ENCODE results near the gene SLC66A3.

SLC66A3 gene

DNA sequence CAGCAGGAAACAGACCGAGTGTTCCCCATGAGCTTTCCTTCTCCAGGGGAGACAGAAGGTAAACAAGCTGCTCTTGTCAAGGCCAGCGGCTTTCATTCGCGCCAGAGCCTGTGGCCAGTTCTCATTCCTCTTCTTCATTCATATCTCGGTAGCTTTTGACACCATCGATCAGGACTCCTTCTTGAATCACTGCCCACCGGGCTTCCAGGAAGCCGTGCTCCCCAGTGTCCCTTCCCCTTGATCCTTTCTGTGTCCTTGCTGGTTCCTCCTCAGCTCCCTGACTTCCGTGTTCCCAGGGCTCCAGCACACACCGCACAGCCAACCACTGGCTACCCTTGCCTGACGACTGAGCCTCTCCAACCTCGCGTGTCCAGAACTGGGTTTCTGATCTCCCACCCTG is 14.1 kb downstream of the SLC66A3 start:
- Histone ChIP-seq H3K4me3 (ENCODE audit: low read depth in 1 of 2, low read length in 2 of 2) (no peak overlapping the region), H3K36me3 (ENCODE audit: insufficient read depth, low read length) (no peaks in the 10 kb centered on the region), H3K9me3 (ENCODE audit: low read length) (no peaks in the 10 kb centered on the region), H3K9ac (ENCODE audit: low read length) (no peak overlapping the region), H3K27ac (ENCODE audit: low read depth, low read length) (no peak overlapping the region), H3K4me1 (ENCODE audit: insufficient read depth, low read length) (no peaks in the 10 kb centered on the region), H3K27me3 (ENCODE audit: control insufficient read depth in 1 of 2, insufficient read depth in 2 of 2, low read length in 2 of 2) (no peaks in the 10 kb centered on the region)

DNA sequence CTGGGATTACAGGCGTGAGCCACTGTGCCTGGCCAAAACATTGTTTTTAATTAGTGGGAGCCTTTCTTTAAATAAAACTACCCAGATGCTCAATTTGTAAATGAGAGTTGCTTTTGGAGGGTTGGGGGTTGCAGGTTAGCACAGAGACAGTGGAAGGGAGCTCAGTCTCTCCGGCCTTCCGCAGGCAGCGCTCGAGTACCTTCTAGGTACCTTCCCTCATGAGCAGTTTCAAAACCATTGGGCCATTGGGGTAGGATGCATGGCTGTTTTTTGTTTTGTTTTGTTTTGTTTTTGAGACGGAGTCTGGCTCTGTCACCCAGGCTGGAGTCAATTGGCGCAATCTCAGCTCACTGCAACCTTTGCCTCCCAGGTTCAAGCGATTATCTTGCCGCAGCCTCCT is 19.0 kb downstream of the SLC66A3 start:
- Histone ChIP-seq H3K9ac (ENCODE audit: low read length) (no peak overlapping the region), H3K27ac (ENCODE audit: low read depth, low read length) (no peak overlapping the region), H3K27me3 (ENCODE audit: control insufficient read depth in 1 of 2, insufficient read depth in 2 of 2, low read length in 2 of 2) (no peaks in the 10 kb centered on the region), H3K9me3 (ENCODE audit: low read length) (no peaks in the 10 kb centered on the region), H3K4me3 (ENCODE audit: low read depth in 1 of 2, low read length in 2 of 2) (no peak overlapping the region), H3K36me3 (ENCODE audit: insufficient read depth, low read length) (no peaks in the 10 kb centered on the region), H3K4me1 (ENCODE audit: insufficient read depth, low read length) (no peaks in the 10 kb centered on the region)

DNA sequence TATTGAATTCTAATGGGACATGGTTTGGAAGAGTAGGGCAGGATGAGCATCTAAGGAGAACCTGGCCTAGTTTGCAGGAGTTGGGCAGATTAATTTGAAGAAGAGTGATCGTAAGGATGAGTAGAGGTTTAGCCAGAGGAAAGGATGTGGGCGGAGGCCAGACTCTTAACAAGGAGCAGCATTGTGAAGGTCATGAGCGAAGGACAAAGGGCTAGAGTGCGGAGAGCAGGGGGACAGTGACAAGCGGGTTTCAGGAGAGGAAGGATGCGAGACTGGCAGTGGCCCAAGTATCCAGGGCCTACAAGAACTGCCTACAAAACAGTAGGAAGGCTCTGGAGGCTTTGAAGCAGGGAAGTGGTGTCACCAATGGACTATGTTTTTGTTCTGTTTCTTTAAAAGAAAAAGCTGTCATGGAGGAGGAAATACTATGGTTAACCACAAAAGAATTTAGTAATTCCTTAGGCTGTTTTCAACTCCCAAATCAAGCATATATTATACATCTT is 20.1 kb downstream of the SLC66A3 start:
- no peaks in the 10 kb centered on the region for H3K4me1 ChIP-seq (ENCODE audit: insufficient read depth, low read length)
- H3K9ac ChIP-seq (ENCODE audit: low read length), result no peak overlapping the region
- no peaks in the 10 kb centered on the region for H3K27me3 ChIP-seq (ENCODE audit: control insufficient read depth in 1 of 2, insufficient read depth in 2 of 2, low read length in 2 of 2)
- H3K4me3 ChIP-seq (ENCODE audit: low read depth in 1 of 2, low read length in 2 of 2), result no peak overlapping the region
- H3K36me3 ChIP-seq (ENCODE audit: insufficient read depth, low read length), result peaks cover 4% of the 10 kb centered on the region
- no peak overlapping the region for H3K27ac ChIP-seq (ENCODE audit: low read depth, low read length)
- no peaks in the 10 kb centered on the region for H3K9me3 ChIP-seq (ENCODE audit: low read length)

DNA sequence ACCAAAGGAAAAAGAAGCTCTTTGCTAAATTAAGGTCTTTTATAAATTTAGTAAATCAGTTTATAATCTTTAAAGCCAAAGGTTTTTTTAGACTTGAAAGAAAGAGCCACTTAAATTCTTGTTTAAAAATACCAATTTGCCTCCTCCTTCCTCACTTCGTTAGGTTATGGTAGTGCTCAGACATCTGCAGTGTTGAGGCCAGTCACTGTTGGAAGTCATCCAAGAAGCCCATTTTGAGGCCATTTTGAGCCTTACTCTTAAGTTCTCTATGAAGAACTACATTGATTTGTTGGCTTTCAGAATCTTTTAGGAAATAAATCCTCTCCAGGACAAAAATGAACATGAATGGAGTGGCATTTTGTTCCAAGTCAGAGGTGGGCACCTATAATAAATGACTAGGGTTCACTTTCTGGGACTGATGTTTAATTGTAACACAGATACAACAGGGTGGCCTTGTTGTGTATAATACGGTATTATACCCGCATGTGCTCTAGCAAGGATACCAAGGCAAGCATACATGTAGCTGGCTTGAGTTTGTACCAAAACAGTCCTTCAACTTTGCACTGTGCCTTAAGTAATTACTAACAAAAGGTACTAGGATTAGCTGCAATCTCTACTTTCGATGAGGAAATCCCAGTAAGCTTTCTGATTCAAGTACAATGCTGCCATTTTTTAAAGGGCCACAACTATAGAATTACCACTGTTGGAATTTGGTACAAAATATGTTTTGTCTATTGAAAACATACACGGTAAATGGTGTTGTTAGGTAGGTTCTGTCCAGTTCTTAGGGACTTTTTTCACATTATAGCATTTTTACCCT is 22.8 kb downstream of the SLC66A3 start:
- H3K27ac ChIP-seq (ENCODE audit: low read depth, low read length), result no peak overlapping the region
- H3K4me1 ChIP-seq (ENCODE audit: insufficient read depth, low read length), result no peaks in the 10 kb centered on the region
- H3K36me3 ChIP-seq (ENCODE audit: insufficient read depth, low read length), result peaks cover 8% of the 10 kb centered on the region
- no peak overlapping the region for H3K9ac ChIP-seq (ENCODE audit: low read length)
- H3K9me3 ChIP-seq (ENCODE audit: low read length), result no peaks in the 10 kb centered on the region
- no peaks in the 10 kb centered on the region for H3K27me3 ChIP-seq (ENCODE audit: control insufficient read depth in 1 of 2, insufficient read depth in 2 of 2, low read length in 2 of 2)
- no peak overlapping the region for H3K4me3 ChIP-seq (ENCODE audit: low read depth in 1 of 2, low read length in 2 of 2)

DNA sequence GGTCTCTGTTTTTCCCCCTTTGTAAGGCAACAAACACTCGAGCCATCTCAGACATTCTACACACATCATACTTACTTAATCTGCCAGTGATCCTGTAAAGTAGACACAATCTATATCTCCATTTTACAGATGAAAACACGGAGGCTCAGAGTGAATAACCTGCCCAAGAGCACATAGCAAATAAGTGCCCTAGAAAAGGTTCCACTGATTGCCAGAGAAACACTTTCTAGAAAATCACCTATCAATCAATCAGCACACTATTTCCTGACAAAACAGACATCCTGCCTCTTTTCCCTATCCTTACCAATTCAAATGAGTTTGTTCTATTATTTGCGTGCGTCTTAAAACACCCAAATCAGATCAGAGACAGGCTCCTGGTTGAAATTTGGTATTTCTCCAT is 23.9 kb downstream of the SLC66A3 start:
- peaks cover 8% of the 10 kb centered on the region for H3K36me3 ChIP-seq (ENCODE audit: insufficient read depth, low read length)
- H3K27ac ChIP-seq (ENCODE audit: low read depth, low read length), result no peak overlapping the region
- no peak overlapping the region for H3K4me3 ChIP-seq (ENCODE audit: low read depth in 1 of 2, low read length in 2 of 2)

DNA sequence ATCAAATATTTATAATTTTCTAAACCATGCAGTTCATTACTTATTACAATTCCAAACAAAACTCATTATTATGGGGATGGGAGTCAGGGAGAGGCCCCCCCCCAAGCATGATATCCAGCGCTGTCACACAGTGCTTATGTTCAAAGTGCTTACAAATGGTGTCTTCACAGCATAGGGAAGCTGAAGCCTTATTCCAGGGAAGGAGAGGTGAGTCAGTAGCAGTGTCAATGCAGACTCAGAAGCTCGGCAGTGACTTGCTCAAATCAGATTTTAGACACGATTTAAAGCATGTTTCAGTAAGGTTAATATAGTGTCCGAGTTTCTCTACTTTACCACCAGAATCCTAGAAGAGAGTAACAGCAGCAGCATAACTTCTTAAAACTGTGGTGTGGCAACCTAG is 24.6 kb downstream of the SLC66A3 start:
- Histone ChIP-seq H3K9me3 (ENCODE audit: low read length) (no peaks in the 10 kb centered on the region), H3K4me3 (ENCODE audit: low read depth in 1 of 2, low read length in 2 of 2) (no peak overlapping the region), H3K36me3 (ENCODE audit: insufficient read depth, low read length) (peaks cover 12% of the 10 kb centered on the region), H3K9ac (ENCODE audit: low read length) (no peak overlapping the region), H3K27ac (ENCODE audit: low read depth, low read length) (no peak overlapping the region), H3K4me1 (ENCODE audit: insufficient read depth, low read length) (no peaks in the 10 kb centered on the region), H3K27me3 (ENCODE audit: control insufficient read depth in 1 of 2, insufficient read depth in 2 of 2, low read length in 2 of 2) (no peaks in the 10 kb centered on the region)

More for the DNA sequence above, 23.9 kb downstream of the SLC66A3 start:
- Histone ChIP-seq H3K9ac (ENCODE audit: low read length) (no peak overlapping the region), H3K4me1 (ENCODE audit: insufficient read depth, low read length) (no peaks in the 10 kb centered on the region), H3K9me3 (ENCODE audit: low read length) (no peaks in the 10 kb centered on the region), H3K27me3 (ENCODE audit: control insufficient read depth in 1 of 2, insufficient read depth in 2 of 2, low read length in 2 of 2) (no peaks in the 10 kb centered on the region)

DNA sequence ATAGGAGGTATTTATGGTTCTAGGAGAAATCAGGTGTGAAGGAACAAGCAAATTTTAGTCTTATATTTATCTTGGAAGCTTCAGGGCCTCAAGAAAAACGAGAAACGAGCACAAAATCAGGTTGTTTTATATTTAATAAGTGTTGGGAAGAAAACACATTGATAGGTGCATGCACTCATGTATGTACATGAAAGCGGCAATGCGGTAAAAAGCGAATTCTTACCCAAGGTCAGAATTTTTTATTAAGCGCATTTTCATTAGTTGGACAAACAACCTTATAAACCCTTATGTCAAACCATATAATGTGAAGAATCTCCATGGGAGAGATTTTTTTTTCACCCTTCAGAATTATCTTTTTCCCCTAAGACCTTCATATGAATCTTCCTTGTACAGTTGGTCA is 25.4 kb downstream of the SLC66A3 start:
- Histone ChIP-seq H3K9me3 (ENCODE audit: low read length) (no peaks in the 10 kb centered on the region), H3K36me3 (ENCODE audit: insufficient read depth, low read length) (peaks cover 17% of the 10 kb centered on the region), H3K9ac (ENCODE audit: low read length) (no peak overlapping the region)

DNA sequence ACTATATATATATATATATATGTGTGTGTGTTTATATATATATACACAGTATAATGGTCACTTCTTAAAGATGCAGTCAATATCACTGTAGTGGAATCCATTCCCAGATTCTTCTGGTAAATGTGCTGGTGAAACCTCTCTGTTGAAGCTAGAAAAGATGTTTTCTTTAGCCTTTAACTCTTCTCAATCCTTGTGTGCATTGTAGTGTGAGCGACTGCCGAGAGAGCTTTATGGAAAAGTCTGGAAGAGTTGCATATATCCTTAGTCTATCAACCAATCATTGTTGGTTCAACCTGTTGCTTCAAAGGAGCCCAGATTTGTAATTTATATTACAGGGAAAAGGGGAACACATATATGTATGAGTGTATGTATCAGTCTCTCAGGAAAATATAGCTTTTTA is 27.7 kb downstream of the SLC66A3 start:
- no peaks in the 10 kb centered on the region for H3K4me1 ChIP-seq (ENCODE audit: insufficient read depth, low read length)
- H3K27me3 ChIP-seq (ENCODE audit: control insufficient read depth in 1 of 2, insufficient read depth in 2 of 2, low read length in 2 of 2), result no peaks in the 10 kb centered on the region
- no peak overlapping the region for H3K4me3 ChIP-seq (ENCODE audit: low read depth in 1 of 2, low read length in 2 of 2)
- H3K36me3 ChIP-seq (ENCODE audit: insufficient read depth, low read length), result peaks cover 17% of the 10 kb centered on the region
- H3K27ac ChIP-seq (ENCODE audit: low read depth, low read length), result no peak overlapping the region
- H3K9ac ChIP-seq (ENCODE audit: low read length), result no peak overlapping the region
- no peaks in the 10 kb centered on the region for H3K9me3 ChIP-seq (ENCODE audit: low read length)

More for the DNA sequence above, 25.4 kb downstream of the SLC66A3 start:
- no peaks in the 10 kb centered on the region for H3K27me3 ChIP-seq (ENCODE audit: control insufficient read depth in 1 of 2, insufficient read depth in 2 of 2, low read length in 2 of 2)
- no peak overlapping the region for H3K27ac ChIP-seq (ENCODE audit: low read depth, low read length)
- no peaks in the 10 kb centered on the region for H3K4me1 ChIP-seq (ENCODE audit: insufficient read depth, low read length)
- no peak overlapping the region for H3K4me3 ChIP-seq (ENCODE audit: low read depth in 1 of 2, low read length in 2 of 2)

DNA sequence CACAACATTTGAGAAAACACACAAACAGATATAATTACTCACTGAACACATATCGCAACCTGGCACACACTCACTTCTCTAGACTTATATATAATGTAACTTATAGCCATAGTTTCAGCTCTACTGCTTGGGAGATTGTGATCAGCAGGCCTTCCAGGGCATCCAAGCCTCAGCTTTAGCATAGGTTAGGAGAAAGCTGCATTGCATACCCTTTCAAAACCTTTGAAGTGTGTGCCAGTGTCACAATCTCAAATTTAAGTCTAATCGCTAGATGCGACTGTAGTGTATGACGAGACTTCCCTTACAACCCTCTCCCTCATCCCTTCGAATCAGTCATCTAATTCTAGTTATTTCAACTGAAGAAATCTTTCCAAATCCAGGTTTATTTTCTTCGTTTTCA is 30.9 kb downstream of the SLC66A3 start:
- Histone ChIP-seq H3K27ac (ENCODE audit: low read depth, low read length) (no peak overlapping the region), H3K36me3 (ENCODE audit: insufficient read depth, low read length) (peaks cover 24% of the 10 kb centered on the region), H3K4me1 (ENCODE audit: insufficient read depth, low read length) (no peaks in the 10 kb centered on the region), H3K9ac (ENCODE audit: low read length) (no peak overlapping the region), H3K4me3 (ENCODE audit: low read depth in 1 of 2, low read length in 2 of 2) (no peak overlapping the region), H3K27me3 (ENCODE audit: control insufficient read depth in 1 of 2, insufficient read depth in 2 of 2, low read length in 2 of 2) (no peaks in the 10 kb centered on the region), H3K9me3 (ENCODE audit: low read length) (no peaks in the 10 kb centered on the region)

DNA sequence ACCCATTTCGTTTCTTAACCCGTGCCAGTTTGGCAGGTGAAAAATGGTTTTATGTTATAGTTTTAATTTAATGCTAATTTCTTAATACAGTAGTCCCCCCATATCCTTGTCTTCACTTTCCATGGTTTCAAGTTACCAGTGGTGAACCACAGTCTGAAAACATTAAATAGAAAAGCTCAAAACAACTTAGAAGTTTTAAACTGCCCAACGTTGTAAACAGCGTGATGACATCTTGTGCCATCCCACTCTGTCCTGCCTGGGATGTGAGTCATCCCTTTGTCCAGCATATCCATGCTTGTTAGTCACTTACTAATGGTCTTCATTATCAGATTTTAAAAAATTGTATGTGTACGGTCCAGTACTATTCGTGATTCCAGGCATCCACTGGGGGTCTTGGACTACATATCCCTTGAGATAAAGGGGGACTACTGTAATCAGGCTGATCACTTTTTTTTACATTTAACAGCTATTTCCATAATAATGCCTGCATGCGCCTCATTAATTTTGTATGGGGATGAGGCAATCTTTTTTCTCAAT is 31.9 kb downstream of the SLC66A3 start:
- H3K36me3 ChIP-seq (ENCODE audit: insufficient read depth, low read length), result peaks cover 24% of the 10 kb centered on the region
- H3K4me1 ChIP-seq (ENCODE audit: insufficient read depth, low read length), result no peaks in the 10 kb centered on the region
- H3K27ac ChIP-seq (ENCODE audit: low read depth, low read length), result no peak overlapping the region

DNA sequence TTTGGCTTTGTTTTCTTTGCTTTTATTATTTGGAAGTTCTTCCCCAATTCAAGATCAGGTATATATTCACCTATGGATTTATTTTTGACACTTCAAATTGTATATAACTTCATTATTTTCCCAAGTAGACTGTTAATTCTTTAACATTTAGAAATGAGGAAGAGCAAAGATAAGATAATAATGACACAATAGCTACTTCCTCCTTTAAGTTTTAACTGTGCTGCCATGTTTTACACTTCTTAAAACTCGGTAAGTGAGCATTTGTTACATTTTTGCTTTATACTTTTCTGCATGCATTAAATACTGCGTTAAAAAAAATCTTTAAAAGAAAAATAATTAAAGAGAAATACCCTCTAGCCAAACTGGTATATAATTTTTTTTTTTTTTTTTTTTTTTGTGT is 32.5 kb downstream of the SLC66A3 start:
- H3K4me1 ChIP-seq (ENCODE audit: insufficient read depth, low read length), result no peaks in the 10 kb centered on the region
- no peak overlapping the region for H3K4me3 ChIP-seq (ENCODE audit: low read depth in 1 of 2, low read length in 2 of 2)
- H3K36me3 ChIP-seq (ENCODE audit: insufficient read depth, low read length), result peaks cover 29% of the 10 kb centered on the region
- H3K9me3 ChIP-seq (ENCODE audit: low read length), result no peaks in the 10 kb centered on the region
- no peaks in the 10 kb centered on the region for H3K27me3 ChIP-seq (ENCODE audit: control insufficient read depth in 1 of 2, insufficient read depth in 2 of 2, low read length in 2 of 2)
- no peak overlapping the region for H3K27ac ChIP-seq (ENCODE audit: low read depth, low read length)
- no peak overlapping the region for H3K9ac ChIP-seq (ENCODE audit: low read length)

More for the DNA sequence above, 31.9 kb downstream of the SLC66A3 start:
- Histone ChIP-seq H3K4me3 (ENCODE audit: low read depth in 1 of 2, low read length in 2 of 2) (no peak overlapping the region), H3K27me3 (ENCODE audit: control insufficient read depth in 1 of 2, insufficient read depth in 2 of 2, low read length in 2 of 2) (no peaks in the 10 kb centered on the region), H3K9me3 (ENCODE audit: low read length) (no peaks in the 10 kb centered on the region), H3K9ac (ENCODE audit: low read length) (no peak overlapping the region)

DNA sequence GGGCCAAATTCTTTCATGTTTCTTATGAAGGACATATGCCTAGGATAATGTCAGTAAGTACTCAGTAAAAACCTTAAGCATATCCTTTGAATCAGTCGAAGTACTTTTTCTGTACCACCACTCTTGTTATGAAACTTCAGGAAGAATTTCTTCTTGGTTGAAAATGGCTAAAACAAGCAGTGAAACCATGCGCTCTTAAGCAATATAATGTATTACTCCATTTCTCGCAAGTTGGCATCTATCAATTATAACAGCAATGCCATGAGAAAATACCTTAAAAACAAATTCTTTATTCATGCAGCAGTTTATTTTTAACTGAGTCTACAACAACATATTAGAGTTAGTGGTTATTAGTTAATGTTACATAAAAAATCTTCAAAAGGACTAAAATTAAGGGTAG is 41.0 kb downstream of the SLC66A3 start:
- no peaks in the 10 kb centered on the region for H3K4me1 ChIP-seq (ENCODE audit: insufficient read depth, low read length)
- no peaks in the 10 kb centered on the region for H3K27me3 ChIP-seq (ENCODE audit: control insufficient read depth in 1 of 2, insufficient read depth in 2 of 2, low read length in 2 of 2)
- H3K9ac ChIP-seq (ENCODE audit: low read length), result no peak overlapping the region
- H3K4me3 ChIP-seq (ENCODE audit: low read depth in 1 of 2, low read length in 2 of 2), result no peak overlapping the region
- H3K9me3 ChIP-seq (ENCODE audit: low read length), result no peaks in the 10 kb centered on the region
- no peak overlapping the region for H3K27ac ChIP-seq (ENCODE audit: low read depth, low read length)
- peaks cover 49% of the 10 kb centered on the region for H3K36me3 ChIP-seq (ENCODE audit: insufficient read depth, low read length)

All from muscle layer of colon (tissue), 2 donors.